Activated CD4-positive, alpha-beta T cell treated with anti-CD3 and anti-CD28 coated beads for 4 hours (primary cell): ENCODE results near the gene LLCFC1.
"Not testable (repeated sequence)": the region's sequence is repeated elsewhere in the genome, so short reads cannot be mapped to it uniquely, and the experiment has no call there.

Source experiments
- DNase-seq, 2 donors: peaks; one replicate each; pipeline ENCODE4 v3.0.0-alpha.2; 2020

Gene LLCFC1

DNA sequence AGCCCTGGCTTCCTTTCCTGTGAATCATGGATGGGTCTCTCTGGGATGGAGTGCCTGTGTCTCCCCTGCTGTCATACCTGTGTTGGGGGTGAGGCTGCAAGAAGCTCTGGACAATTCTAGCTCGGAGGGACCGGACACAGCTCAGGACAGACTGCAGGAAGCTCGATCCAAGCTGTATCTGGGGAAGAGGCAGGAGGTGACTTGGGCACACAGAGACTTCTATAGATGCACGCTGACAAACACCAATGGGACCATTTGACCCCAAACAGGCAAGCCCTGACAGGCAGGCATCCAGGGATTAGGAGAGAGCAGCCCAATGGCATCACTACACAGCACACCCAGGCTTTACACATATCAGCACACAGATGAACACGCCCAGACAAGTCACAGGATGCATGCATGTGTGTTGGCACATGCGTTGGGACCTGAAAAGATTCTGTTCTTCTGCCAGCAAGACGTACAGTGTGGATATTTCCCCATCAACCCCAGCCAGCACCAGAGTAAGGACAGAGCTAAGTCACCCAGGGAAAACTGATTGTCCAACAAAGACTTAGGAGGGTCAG, 4.5 kb downstream of the LLCFC1 start:
- no peak for DNase-seq

DNA sequence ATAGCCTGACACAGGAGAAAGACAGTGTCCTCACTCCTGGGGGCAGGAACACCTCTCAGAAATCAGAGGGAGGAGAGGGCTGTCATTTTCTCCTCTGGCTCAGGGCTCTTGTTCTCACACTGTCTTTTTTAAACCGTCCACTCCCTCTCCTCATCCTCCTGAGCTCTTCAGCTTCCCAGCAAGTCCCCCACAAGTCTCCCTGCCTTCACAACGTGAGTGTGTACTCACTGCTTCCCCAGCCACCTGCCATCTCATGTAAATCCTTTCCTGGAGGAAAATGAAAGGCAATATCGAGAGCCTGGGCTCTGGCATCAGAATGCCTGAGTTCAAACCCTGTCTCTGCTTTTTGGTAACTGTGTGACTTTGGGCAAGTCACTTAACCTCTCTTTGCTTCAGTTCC, 5.7 kb downstream of the LLCFC1 start:
- DNase-seq = no peak

- DNase-seq = no peak
These were observed 9.3 kb downstream of the LLCFC1 start for GRCh38 chr7:142948603-142949002.

DNA sequence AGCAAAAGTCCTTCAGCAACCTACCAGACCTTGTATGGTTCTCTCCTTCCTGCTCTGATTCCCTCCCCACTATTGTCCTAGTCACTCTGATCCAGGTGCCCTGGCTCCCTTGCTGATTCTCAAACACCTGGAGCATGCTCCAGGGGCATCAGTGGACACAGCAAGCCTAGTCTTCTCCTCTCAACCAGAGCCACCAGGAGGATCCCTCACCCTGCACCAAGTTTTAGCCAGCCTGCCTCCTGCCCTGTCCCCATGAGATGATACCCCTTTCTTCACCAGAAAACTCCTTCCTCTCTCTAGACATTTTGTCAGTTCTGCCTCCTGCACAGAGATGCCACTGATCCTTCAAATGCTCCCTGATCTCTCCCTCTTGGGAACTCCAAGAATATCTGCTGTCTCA, 11.0 kb downstream of the LLCFC1 start:
- DNase-seq = no peak

DNA sequence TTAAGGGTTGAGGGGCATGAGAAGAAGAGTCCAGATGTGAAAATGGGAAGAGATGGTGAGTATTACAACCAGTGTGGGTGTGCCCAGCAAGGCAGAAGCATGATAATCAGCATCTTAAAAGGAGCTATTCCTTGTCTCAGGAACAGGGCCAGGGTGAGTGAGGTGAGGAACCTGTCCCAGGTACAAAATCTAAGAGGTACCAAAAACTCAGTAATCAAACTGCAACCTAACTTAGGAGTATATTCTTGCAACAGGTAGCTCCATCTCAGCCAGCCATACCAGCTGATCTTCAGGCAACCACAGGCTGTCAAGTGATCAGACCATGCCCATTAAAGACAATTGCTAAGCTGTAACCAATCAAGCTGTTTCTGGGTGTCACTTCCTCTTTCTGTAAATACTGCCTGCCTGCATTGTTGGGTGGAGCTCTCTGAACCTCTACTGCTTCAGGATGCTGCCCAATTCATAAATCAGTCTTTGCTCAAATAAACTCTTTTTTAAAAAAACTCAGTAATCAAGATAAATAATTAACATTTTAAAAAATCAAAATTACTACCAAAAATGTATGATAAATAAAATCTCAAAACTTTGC, 15.5 kb downstream of the LLCFC1 start:
- no peak for DNase-seq

DNA sequence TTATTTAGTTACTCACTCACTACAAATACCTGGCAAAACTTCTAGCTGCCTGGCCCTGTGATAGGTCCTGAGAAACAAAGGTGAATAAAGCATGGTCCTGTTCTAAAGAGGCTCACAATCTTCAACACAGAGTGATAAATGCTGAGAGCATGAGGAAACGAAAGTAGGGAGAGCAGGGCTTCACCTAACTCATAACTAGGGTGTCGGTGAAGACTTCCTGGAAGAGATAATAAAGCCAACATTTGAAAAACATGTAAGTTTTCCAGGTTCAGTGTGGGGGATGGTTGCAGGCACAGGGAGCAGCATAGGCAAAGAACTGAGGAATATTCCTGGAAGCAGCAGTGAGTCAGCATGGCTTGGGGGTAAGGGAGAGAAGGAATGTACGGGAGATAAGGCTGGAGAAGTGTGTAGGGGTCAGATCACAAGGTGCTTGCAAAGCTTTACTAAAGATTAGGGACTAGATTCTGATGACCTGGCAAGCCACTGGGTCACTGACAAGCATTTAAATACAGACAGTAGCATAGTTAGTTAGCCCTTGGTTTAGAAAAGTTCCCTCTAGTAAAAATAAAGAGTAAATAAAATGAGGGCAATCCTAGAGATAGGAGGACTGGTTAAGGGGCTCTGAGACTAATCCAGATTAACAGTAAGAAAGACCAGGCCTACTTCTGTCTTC, 17.8 kb downstream of the LLCFC1 start:
- DNase-seq = no peak

- DNase-seq = no peak
These were observed 18.4 kb downstream of the LLCFC1 start for GRCh38 chr7:142957723-142958122.

DNA sequence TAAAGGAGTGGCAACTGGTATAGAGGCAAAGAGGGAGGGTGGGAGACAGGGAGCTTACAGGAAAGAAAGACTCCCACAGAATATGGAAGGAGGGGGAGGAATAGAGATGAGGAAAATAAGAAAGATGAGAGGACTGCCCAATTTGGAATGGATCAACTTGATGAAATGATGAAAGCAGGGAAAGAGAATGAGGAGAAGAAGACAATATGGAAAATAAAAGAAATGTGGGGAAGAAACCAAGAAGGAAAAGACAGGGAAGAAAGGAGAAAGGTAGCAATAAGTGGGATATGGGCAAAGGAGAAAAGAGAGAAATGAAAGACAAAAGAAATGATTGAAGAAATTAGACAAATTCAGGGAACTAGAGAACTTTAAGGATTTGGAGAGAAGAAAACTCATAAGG, 19.9 kb downstream of the LLCFC1 start:
- no peak for DNase-seq

DNA sequence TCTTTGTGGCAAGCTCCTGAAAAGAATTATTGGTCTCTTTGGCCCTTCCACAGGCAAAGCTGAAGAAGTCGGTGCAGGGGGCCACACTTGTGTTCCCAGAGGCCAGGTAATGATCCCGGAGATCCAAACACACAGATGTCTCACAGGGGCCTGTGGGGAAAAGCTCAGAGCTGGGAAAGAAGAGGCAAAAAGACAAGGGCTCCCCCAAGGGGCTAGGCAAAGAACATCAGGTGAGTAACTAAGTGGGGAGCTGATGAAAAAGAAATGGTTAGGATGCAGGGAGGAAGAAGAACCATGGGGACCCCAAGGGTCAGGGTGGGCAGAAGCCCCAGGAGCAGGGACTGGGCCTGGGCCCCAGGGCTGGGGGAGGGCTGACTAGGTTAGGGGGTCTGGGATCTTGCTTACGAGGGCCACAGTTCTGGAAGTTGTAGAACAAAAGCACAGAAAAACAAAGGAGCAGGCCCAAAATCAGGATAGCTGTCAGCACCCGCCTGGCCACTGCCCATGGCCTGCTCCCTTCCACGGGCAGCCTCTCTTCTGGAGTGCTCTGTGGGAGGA, 21.8 kb downstream of the LLCFC1 start:
- no peak for DNase-seq

DNA sequence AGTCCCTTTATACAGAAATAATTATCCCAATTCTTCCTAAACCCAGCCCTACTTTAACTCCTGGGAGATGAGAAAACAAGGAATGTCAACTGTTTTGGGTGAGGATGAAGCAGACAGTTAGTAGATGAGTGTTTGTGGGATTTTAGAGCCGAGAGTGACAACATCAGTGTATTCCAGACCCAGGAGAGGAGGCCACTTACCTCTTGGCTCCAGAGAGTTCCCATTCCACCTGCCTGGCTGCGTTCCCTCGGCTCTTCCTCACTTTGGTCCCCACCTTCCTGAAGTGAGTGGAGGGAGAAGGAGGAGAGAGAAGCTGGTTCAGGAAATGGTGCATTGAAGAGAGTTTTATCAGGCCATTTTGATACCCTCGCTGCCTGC, 22.3 kb downstream of the LLCFC1 start:
- no peak for DNase-seq

DNA sequence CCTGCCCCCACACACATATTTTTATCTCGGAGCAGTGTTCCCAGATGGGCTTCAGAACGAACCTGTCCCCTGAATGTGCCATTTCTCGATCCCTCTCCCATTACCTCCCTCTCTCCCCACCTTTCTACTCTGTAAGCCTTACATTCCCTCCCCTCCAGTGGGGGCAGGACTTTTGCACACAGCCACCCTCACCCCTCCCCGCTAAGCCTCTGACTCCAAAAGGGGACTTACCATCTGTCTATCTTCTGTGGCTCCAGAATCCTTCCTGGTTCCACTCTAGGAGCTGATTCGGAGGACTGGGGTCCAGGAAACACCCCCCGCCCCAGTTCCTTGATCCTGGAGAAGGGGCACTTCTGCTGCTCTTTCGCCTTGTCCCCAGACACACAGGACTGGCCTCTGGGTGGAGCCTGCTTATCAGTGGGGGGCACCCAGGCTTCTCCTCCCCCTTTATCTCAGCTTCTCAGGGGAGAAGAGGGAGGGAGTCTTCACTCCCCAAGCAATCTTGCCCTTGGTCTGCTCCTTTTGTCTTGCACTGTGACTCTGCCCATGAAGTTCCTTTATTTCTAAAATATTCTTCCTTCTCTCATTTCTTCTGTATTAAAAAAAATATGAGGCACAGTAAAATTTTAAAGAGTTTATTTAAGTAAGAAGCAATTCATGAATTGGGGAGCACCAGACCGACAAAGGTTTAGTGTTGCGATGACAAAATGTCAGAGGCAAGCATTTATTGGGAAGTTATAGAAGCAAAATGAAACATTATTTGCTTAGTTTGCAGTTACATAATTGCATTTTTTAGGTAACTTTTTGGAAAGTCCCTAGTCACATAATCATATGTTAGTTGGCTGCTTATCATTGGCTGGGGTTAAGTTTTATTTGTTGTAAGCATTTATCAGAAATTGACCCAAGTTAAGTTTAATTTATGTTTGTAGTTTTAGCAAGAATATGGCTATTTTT, 23.0 kb downstream of the LLCFC1 start, which contains the start of gene KEL:
Gene KEL (minus strand): TSS at position 391 of the 954 bp plus-strand sequence. CDS start 157 bp downstream, at position 234.
- no peak for DNase-seq

- no peak for DNase-seq
These were observed 23.7 kb downstream of the LLCFC1 start for GRCh38 chr7:142962991-142963390.

GRCh38 chr7:142963993-142964392, 24.7 kb downstream of the LLCFC1 start:
- DNase-seq = no peak

- DNase-seq = no peak
These were observed 25.4 kb downstream of the LLCFC1 start for GRCh38 chr7:142964502-142965246.

DNA sequence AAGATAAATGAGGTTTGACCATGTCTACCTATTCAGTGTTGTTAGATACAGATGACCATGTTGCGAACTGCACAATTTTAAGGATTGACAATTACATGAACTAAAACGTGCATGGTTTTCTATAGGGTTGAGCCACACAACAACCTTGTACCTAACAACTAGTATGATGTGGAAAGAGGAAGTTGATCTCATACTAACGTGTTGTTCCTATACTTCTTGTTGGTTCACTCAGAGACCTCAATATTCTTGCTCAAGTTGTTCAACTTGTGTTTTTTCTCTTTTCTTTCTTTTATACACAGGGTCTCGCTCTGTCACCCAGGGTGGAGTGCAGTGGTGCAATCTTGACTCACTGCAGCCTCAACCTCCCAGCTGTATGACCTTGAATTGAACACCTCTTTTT, 28.9 kb downstream of the LLCFC1 start:
- DNase-seq = no peak

- DNase-seq = no peak
These were observed 29.9 kb downstream of the LLCFC1 start for GRCh38 chr7:142969183-142969582.

DNA sequence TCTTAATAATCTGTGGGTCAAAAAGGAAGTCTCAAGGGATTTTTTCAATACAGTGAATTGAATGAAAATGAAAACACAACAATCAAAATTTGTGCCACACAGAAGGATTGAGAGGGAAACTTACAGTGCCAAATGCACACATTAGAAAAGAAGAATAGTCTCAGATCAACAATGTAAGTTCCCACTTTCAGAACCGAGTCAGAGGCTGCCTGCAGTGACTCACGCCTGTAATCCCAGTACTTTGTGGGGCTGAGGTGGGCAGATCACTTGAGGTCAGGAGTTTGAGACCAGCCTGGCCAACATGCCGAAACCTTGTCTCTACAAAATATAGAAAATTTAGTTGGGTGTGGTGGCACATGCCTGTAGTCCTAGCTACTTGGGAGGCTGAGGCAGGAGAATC, 35.3 kb downstream of the LLCFC1 start:
- no peak for DNase-seq

- not testable (repeated sequence) for DNase-seq
These were observed 39.1 kb downstream of the LLCFC1 start for GRCh38 chr7:142978402-142978801.

DNA sequence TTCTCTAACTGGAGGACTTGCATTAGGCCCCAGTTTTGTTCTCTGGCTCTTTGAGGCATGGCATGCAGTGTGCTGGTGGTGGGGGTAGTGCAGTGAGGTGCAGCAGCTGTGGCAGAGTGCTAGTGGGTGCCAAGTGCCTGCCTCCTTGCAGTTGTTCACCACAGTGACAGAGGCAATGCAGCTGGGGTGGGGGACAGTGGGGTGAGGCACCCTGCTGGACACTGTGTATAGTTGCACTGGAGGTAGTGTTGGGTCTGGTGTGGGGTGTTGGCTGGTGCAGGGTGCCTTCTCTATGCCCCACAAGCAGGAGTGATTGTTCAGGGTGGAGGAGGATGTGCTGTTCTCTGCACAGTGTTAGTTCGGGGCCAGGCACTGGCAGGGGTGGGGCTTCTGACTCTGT, 44.5 kb downstream of the LLCFC1 start:
- no peak for DNase-seq

DNA sequence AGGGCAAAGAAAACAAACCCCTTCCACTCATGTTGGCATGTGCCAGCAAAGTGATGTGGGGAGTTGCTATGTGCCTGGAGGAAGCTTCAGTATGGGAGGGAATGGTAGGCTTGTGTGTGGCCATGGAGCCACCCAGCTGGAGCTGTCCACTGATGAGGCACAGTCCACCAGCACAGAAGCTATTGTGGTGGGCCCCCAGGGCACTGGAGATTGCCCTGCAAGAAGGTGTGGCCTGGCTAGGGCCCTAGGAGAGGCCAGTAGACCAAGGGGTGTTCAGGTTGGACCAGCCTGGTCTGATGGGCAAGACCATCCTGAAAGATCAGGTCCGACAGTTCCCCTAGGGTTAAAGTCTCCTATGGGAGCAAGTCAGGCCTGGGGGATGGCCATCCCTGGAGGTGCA, 45.0 kb downstream of the LLCFC1 start:
- DNase-seq = no peak
